Loucy (cell line): ENCODE data around the gene DHRS13.

Source experiments
- CTCF ChIP-seq: fragments of 200-600 bp; sonication (generic); conservative IDR thresholded peaks from 2 replicates; pipeline ENCODE4 v1.5.1; 2014; ENCODE audit warnings: mild to moderate bottlenecking, antibody characterized with exemption, low read length
- EZH2phosphoT487 ChIP-seq: fragments of 200-600 bp; IDR thresholded peaks from 2 replicates; pipeline ENCODE4 v1.6.1; 2018; ENCODE audit warnings: antibody characterized with exemption, mild to moderate bottlenecking, moderate library complexity, borderline replicate concordance

GRCh38 chr17:28926786-28927185 is 23.9 kb upstream of the DHRS13 start:
- no peak for TF ChIP-seq CTCF
- no peak for TF ChIP-seq EZH2phosphoT487
